ENCODE measurements around the gene MRPS27. TPM values are rescaled to one million over a fixed set of nuclear protein-coding genes. Genes with fewer than 3 reads are reported as not detected.

The MRPS27 gene
- total RNA-seq, 4 donors from 2014 or later: 48.6 to 57.9 (median 55.1) TPM

- H3K27me3 ChIP-seq: no peaks in the 10 kb centered on the region
- ATAC-seq: no peak
- no peak overlapping the region for H3K4me3 ChIP-seq
- no peaks in the 10 kb centered on the region for H3K36me3 ChIP-seq
- H3K9me3 ChIP-seq: no peaks in the 10 kb centered on the region
- no peak overlapping the region for H3K27ac ChIP-seq
- H3K4me1 ChIP-seq: peaks cover 4 to 39% (median 6%) of the 10 kb centered on the region in 3 donors
- 100% methylated on average over 2 of the region's 2 CpGs for WGBS, 2 donors (ENCODE audit: low coverage in 1 of 2)
- TF ChIP-seq POLR2AphosphoS5 (IDR thresholded peaks at IDR 0.05) (no peak), CTCF (IDR thresholded peaks at IDR 0.05) (no peak), POLR2A (IDR thresholded peaks at IDR 0.05) (no peak), EP300 (IDR thresholded peaks at IDR 0.05) (no peak)
Observed at GRCh38 chr5:72256536-72256935, 63.5 kb downstream of the MRPS27 start.

- Histone ChIP-seq H3K27me3 (no peaks in the 10 kb centered on the region), H3K36me3 (no peaks in the 10 kb centered on the region), H3K9me3 (no peaks in the 10 kb centered on the region), H3K27ac (no peak overlapping the region), H3K4me1 (peaks cover 4 to 48% (median 12%) of the 10 kb centered on the region in 3 donors), H3K4me3 (no peak overlapping the region)
- ATAC-seq: no peak
- TF ChIP-seq POLR2AphosphoS5 (IDR thresholded peaks at IDR 0.05) (no peak), EP300 (IDR thresholded peaks at IDR 0.05) (no peak), CTCF (IDR thresholded peaks at IDR 0.05) (no peak), POLR2A (IDR thresholded peaks at IDR 0.05) (no peak)
- 91 to 93% methylated on average over 2 of the region's 2 CpGs for WGBS, 2 donors (ENCODE audit: low coverage in 1 of 2)
Observed at GRCh38 chr5:72255670-72256069, 64.4 kb downstream of the MRPS27 start.

- 93 to 97% methylated on average over 3 of the region's 3 CpGs for WGBS, 2 donors (ENCODE audit: low coverage in 1 of 2)
- H3K27me3 ChIP-seq: no peaks in the 10 kb centered on the region
- H3K4me3 ChIP-seq: no peak overlapping the region
- TF ChIP-seq POLR2A (IDR thresholded peaks at IDR 0.05) (no peak), POLR2AphosphoS5 (IDR thresholded peaks at IDR 0.05) (no peak), CTCF (IDR thresholded peaks at IDR 0.05) (no peak), EP300 (IDR thresholded peaks at IDR 0.05) (no peak)
- H3K27ac ChIP-seq: no peak overlapping the region
- peaks cover 4 to 50% (median 12%) of the 10 kb centered on the region in 3 donors for H3K4me1 ChIP-seq
- H3K9me3 ChIP-seq: no peaks in the 10 kb centered on the region
- no peak for ATAC-seq
- no peaks in the 10 kb centered on the region for H3K36me3 ChIP-seq
Observed at GRCh38 chr5:72255237-72255636, 64.8 kb downstream of the MRPS27 start.

GRCh38 chr5:72252574-72253155 is 67.4 kb downstream of the MRPS27 start:
- ATAC-seq: no peak
- no peaks in the 10 kb centered on the region for H3K27me3 ChIP-seq
- no peaks in the 10 kb centered on the region for H3K36me3 ChIP-seq
- H3K4me3 ChIP-seq: no peak overlapping the region
- H3K27ac ChIP-seq: peak overlapping the region in 3 of 4 donors; percentile 29 to 47 (median 47)
- no peaks in the 10 kb centered on the region for H3K9me3 ChIP-seq
- WGBS, 2 donors (ENCODE audit: low coverage in 1 of 2): 90 to 94% methylated on average over 5 of the region's 5 CpGs
- no peak for TF ChIP-seq CTCF (IDR thresholded peaks at IDR 0.05)
- TF ChIP-seq POLR2AphosphoS5 (IDR thresholded peaks at IDR 0.05): no peak
- TF ChIP-seq EP300 (IDR thresholded peaks at IDR 0.05): no peak
- peaks cover 19 to 68% (median 20%) of the 10 kb centered on the region in 3 donors for H3K4me1 ChIP-seq

GRCh38 chr5:72252008-72252407 is 68.0 kb downstream of the MRPS27 start:
- Histone ChIP-seq H3K27me3 (no peaks in the 10 kb centered on the region), H3K36me3 (no peaks in the 10 kb centered on the region), H3K9me3 (no peaks in the 10 kb centered on the region), H3K27ac (peak overlapping the region in 2 of 4 donors; percentile 47), H3K4me1 (peaks cover 25 to 75% (median 27%) of the 10 kb centered on the region in 3 donors), H3K4me3 (no peak overlapping the region)
- TF ChIP-seq CTCF (IDR thresholded peaks at IDR 0.05): no peak
- TF ChIP-seq EP300 (IDR thresholded peaks at IDR 0.05): no peak
- no peak for TF ChIP-seq POLR2A (IDR thresholded peaks at IDR 0.05)
- no peak for TF ChIP-seq POLR2AphosphoS5 (IDR thresholded peaks at IDR 0.05)
- no peak for ATAC-seq
